ENCODE data around the gene MPZL2. TPM values are rescaled to one million over a fixed set of nuclear protein-coding genes. Genes with fewer than 3 reads are reported as not detected.

The MPZL2 gene
- total RNA-seq, 1 experiment from 2014 or later = 0.26 TPM

- no peaks in the 10 kb centered on the region; a peak in 1 of 4 replicates for H3K4me1 Mint-ChIP-seq
- H3K4me1 ChIP-seq (ENCODE audit: insufficient read depth, low read length) = no peaks in the 10 kb centered on the region
- no peak overlapping the region for H4K91ac ChIP-seq (ENCODE audit: insufficient read length, low read depth, low read length)
- no peak overlapping the region for H3K27ac Mint-ChIP-seq
- H3K27me3 Mint-ChIP-seq (ENCODE audit: low read depth) = peaks cover 32% of the 10 kb centered on the region
- no peak overlapping the region for H2BK120ac ChIP-seq (ENCODE audit: low read depth, low read length, poor library complexity, severe bottlenecking)
- TF ChIP-seq, protein P1, sequence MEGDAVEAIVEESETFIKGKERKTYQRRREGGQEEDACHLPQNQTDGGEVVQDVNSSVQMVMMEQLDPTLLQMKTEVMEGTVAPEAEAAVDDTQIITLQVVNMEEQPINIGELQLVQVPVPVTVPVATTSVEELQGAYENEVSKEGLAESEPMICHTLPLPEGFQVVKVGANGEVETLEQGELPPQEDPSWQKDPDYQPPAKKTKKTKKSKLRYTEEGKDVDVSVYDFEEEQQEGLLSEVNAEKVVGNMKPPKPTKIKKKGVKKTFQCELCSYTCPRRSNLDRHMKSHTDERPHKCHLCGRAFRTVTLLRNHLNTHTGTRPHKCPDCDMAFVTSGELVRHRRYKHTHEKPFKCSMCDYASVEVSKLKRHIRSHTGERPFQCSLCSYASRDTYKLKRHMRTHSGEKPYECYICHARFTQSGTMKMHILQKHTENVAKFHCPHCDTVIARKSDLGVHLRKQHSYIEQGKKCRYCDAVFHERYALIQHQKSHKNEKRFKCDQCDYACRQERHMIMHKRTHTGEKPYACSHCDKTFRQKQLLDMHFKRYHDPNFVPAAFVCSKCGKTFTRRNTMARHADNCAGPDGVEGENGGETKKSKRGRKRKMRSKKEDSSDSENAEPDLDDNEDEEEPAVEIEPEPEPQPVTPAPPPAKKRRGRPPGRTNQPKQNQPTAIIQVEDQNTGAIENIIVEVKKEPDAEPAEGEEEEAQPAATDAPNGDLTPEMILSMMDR (conservative IDR thresholded peaks at IDR 0.05) = no peak
- DNase-seq = no peak
- no peaks in the 10 kb centered on the region for H3K27me3 ChIP-seq (ENCODE audit: insufficient read depth, low read length)
- H2BK5ac ChIP-seq (ENCODE audit: insufficient read length, low read length) = no peak overlapping the region
- H3K79me1 ChIP-seq (ENCODE audit: insufficient read depth, low read depth, low read length, poor library complexity, severe bottlenecking) = no peaks in the 10 kb centered on the region
- no peak overlapping the region for H3K14ac ChIP-seq (ENCODE audit: insufficient read depth, low read length)
- H3K79me2 ChIP-seq (ENCODE audit: insufficient read depth, low read length) = no peaks in the 10 kb centered on the region
- no peak overlapping the region for H3T11ph ChIP-seq (ENCODE audit: low read length)
- no peak overlapping the region for H2AFZ ChIP-seq (ENCODE audit: low read length)
- no peaks in the 10 kb centered on the region for H3K9me3 Mint-ChIP-seq
- H3K36me3 Mint-ChIP-seq (ENCODE audit: insufficient read depth in 1 of 3, low read depth in 3 of 3) = no peaks in the 10 kb centered on the region
- no peaks in the 10 kb centered on the region for H3K9me3 ChIP-seq (ENCODE audit: control insufficient read depth, low read depth, low read length)
- H3K27ac ChIP-seq (ENCODE audit: insufficient read length, low read depth, low read length) = no peak overlapping the region
- H2BK15ac ChIP-seq (ENCODE audit: low read depth, low read length) = no peak overlapping the region
- H4K20me1 ChIP-seq (ENCODE audit: control insufficient read depth, insufficient read depth, insufficient read length) = no peaks in the 10 kb centered on the region
- no peak overlapping the region for H3K9ac ChIP-seq (ENCODE audit: extremely low read depth, insufficient read length, low read length)
- H3K4ac ChIP-seq (ENCODE audit: low read depth, low read length) = no peak overlapping the region
- no peak overlapping the region for H3K4me2 ChIP-seq (ENCODE audit: insufficient read depth, insufficient read length, low read length)
- H3K56ac ChIP-seq (ENCODE audit: insufficient read length, low read depth, low read length) = no peak overlapping the region
- H3K18ac ChIP-seq (ENCODE audit: insufficient read length, low read depth, low read length) = no peak overlapping the region
- H3K23me2 ChIP-seq (ENCODE audit: insufficient read length, low read depth, low read length, poor library complexity, severe bottlenecking) = no peaks in the 10 kb centered on the region
- no peak overlapping the region for H2AK5ac ChIP-seq (ENCODE audit: insufficient read length, low read length)
- no peak overlapping the region for H2BK20ac ChIP-seq (ENCODE audit: low read depth, low read length, poor library complexity, severe bottlenecking)
- no peak overlapping the region for H3K23ac ChIP-seq (ENCODE audit: insufficient read length, low read depth, low read length)
- no peak overlapping the region for H4K5ac ChIP-seq (ENCODE audit: insufficient read length, low read depth, low read length)
- no peak overlapping the region for H2BK12ac ChIP-seq (ENCODE audit: insufficient read length, low read depth, low read length)
- no peak overlapping the region for H3K4me3 Mint-ChIP-seq
- H4K8ac ChIP-seq (replicated peaks; ENCODE audit: insufficient read length, low read depth, low read length) = no peak overlapping the region
Measured at GRCh38 chr11:118289401-118289800, 25.3 kb upstream of the MPZL2 start.

Data from H9 (cell line).